H1 (cell line): Measurements from ENCODE around the gene ACSM2B. TPM values are rescaled to one million over a fixed set of nuclear protein-coding genes. Genes with fewer than 3 reads are reported as not detected.

Experiments used
- ASH2L ChIP-seq: fragments of 200-600, 300-600 bp; sonication (generic); IDR thresholded peaks from one replicate; pipeline ENCODE4 v1.7.1; 2017; ENCODE audit warnings: low read length
- CHD2 ChIP-seq: IDR thresholded peaks from 2 replicates; pipeline ENCODE4 v1.6.1; 2012; ENCODE audit warnings: low read length, improper control_type of control experiment
- CTCF ChIP-seq, 3 experiments: IDR thresholded peaks; 1 replicate in 2 of 3; 2 replicates in 1 of 3; pipeline versions ENCODE4 v1.5.1 to v1.6.1; 2011; ENCODE audit warnings: low read length in 3 of 3, mild to moderate bottlenecking in 3 of 3, inconsistent platforms in 2 of 3, low read depth in 1 of 3, moderate library complexity in 1 of 3; ENCODE audit not compliant: insufficient read depth in 1 of 3; ENCODE audit errors: control extremely low read depth in 1 of 3
- EGR1 ChIP-seq: IDR thresholded peaks from 2 replicates; pipeline ENCODE4 v1.6.1; 2011; ENCODE audit warnings: low read depth, low read length, borderline replicate concordance
- EZH2 ChIP-seq: fragments of 200-600 bp; sonication (generic); IDR thresholded peaks from 2 replicates; pipeline ENCODE4 v1.7.1; 2012; ENCODE audit warnings: low read depth, mild to moderate bottlenecking, moderate library complexity, low read length, inconsistent platforms; ENCODE audit not compliant: severe bottlenecking
- TAF7 ChIP-seq: optimal IDR thresholded peaks from 2 replicates; pipeline ENCODE3; 2011; ENCODE audit warnings: low read depth, mild to moderate bottlenecking, inconsistent platforms, low read length, moderate library complexity, borderline replicate concordance
- TCF12 ChIP-seq: IDR thresholded peaks from 2 replicates; pipeline ENCODE4 v1.6.1; 2011; ENCODE audit warnings: low read depth, mild to moderate bottlenecking, low read length
- YY1 ChIP-seq: IDR thresholded peaks from 2 replicates; pipeline ENCODE4 v1.6.1; 2011; ENCODE audit warnings: low read depth, mild to moderate bottlenecking, low read length
- polyA plus RNA-seq, 7 experiments: library from polyadenylated mRNA; depleted of rRNA in 3 of 7; stranded (reverse) in 5 of 7; unstranded in 2 of 7; fragments of >200 nt in 5 of 7; fragments of 200-250 nt in 2 of 7; gene quantifications; 1 replicate in 5 of 7; 2 replicates in 1 of 7; 4 replicates in 1 of 7; pipeline versions ENCODE4 v1.2.1 to v1.2.3, GENCODE V29; 2011 to 2013; ENCODE audit warnings: missing spikeins in 2 of 7, mixed read lengths in 2 of 7
- total RNA-seq: library from RNA; stranded (reverse); fragmentation: NEBNext Ultra II Directional; extraction: Animal tissue kit (Norgen Biotek cat#: 25700); gene quantifications from 2 replicates; pipeline ENCODE4 v1.2.1, GENCODE V29; 2021

ACSM2B gene
- total and polyA plus RNA-seq, 2 of the 8 experiments (the other 6 are each of a cell fraction or from before 2014, with no cell fraction given): not detected

DNA sequence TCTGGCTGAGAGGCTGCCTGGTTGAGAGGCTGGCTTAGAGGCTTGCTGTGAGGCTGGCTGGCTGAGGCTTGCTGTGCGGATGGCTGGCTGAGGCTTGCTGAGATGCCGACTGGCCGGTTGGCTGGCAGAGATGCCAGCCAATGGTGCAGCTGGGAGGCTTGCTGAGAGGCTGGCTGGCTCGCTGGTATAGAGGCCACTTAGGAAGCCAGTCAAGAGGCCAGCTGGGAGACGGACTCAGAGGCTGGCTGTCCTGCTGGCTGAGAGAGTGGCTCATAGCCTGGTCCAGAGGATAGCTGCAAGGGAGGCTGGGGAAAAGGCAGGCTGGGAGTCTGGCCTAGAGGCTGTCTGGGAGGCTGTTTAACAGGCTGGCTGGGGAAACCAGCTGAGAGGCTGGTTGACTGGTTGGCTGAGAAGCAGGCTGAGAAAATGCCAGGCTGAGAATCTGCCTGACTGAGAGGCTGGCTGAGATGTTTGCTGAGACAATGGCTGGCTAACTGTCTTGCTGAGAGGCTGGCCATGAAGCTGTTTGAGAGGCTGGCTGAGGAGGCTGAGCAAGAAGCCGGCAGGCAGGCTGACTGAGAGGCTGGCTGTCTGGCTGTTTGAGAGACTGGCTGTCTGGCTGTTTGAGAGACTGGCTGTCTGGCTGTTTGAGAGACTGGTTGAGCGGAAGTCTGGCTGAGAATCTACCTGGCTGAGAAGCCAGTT, 37.5 kb upstream of the ACSM2B start (continued):
- TF ChIP-seq CTCF (IDR thresholded peaks at IDR 0.05; ENCODE audit: control extremely low read depth in 1 of 3, insufficient read depth in 1 of 3, low read depth in 1 of 3, low read length in 3 of 3) (no peak), CHD2 (no peak), EZH2 (no peak), TAF7 (no peak), ASH2L (no peak), EGR1 (no peak), YY1 (no peak), TCF12 (no peak)
- TF ChIP-seq, all 59 proteins: peak for 0
